ENCODE measurements around the gene ABCC10. TPM values are rescaled to one million over a fixed set of nuclear protein-coding genes. Genes with fewer than 3 reads are reported as not detected.

ABCC10 gene
- total and polyA plus RNA-seq, 7 donors, result 7.8 to 11.0 (median 9.8) TPM

DNA sequence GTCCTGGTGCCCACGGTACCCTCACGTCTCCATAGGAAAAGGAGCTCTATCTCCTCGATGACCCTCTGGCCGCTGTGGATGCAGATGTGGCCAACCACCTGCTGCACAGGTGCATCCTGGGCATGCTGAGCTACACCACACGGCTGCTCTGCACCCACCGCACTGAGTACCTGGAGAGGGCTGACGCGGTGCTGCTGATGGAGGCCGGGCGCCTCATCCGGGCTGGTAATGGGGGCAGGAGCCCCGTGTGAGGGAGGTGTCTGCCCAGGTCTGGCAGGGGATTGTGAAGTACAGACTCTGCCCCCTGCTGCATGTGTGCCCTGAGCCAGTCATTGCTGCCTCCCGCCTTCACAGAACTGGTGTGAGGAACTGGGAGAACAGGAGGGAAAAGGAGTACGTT lies 15.6 kb downstream of the ABCC10 start:
- H3K27ac ChIP-seq, result no peak overlapping the region
- ATAC-seq, result no peak
- intact Hi-C loops (cut with DNase I), result no loop called here
- no peaks in the 10 kb centered on the region for H3K9me3 ChIP-seq
- no peaks in the 10 kb centered on the region for H3K27me3 ChIP-seq (ENCODE audit: insufficient read depth in 3 of 3, low read length in 2 of 3)
- WGBS, 3 donors, result 89 to 91% (median 91%) methylated on average over 14 of the region's 14 CpGs
- DNase-seq, result no peak
- H3K4me1 ChIP-seq, result no peaks in the 10 kb centered on the region
- peaks cover 4 to 98% of the 10 kb centered on the region in 2 donors for H3K36me3 ChIP-seq (ENCODE audit: insufficient read depth in 1 of 2, low read depth in 1 of 2)
- TF ChIP-seq, protein P1, sequence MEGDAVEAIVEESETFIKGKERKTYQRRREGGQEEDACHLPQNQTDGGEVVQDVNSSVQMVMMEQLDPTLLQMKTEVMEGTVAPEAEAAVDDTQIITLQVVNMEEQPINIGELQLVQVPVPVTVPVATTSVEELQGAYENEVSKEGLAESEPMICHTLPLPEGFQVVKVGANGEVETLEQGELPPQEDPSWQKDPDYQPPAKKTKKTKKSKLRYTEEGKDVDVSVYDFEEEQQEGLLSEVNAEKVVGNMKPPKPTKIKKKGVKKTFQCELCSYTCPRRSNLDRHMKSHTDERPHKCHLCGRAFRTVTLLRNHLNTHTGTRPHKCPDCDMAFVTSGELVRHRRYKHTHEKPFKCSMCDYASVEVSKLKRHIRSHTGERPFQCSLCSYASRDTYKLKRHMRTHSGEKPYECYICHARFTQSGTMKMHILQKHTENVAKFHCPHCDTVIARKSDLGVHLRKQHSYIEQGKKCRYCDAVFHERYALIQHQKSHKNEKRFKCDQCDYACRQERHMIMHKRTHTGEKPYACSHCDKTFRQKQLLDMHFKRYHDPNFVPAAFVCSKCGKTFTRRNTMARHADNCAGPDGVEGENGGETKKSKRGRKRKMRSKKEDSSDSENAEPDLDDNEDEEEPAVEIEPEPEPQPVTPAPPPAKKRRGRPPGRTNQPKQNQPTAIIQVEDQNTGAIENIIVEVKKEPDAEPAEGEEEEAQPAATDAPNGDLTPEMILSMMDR (IDR thresholded peaks at IDR 0.05), result no peak
- no peak overlapping the region for H3K4me3 ChIP-seq

DNA sequence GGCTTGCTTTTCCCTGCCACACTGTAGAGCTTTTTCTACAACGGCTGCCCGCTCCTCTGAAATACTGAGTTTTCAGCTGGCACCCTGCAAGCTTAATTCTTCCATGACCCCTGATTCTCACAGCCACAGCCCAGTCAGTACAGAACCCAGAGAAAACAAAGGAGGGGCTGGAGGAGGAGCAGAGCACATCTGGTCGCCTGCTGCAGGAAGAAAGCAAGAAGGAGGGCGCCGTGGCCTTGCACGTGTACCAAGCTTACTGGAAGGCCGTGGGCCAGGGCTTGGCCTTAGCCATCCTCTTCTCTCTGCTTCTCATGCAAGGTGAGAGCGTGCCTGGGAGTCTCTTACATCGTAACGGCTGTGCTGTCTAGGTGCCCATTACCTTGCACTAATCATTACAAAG lies 16.7 kb downstream of the ABCC10 start:
- Histone ChIP-seq H3K9me3 (no peaks in the 10 kb centered on the region), H3K36me3 (ENCODE audit: insufficient read depth in 1 of 2, low read depth in 1 of 2) (peaks cover 6 to 98% of the 10 kb centered on the region in 2 donors), H3K27ac (no peak overlapping the region), H3K4me1 (no peaks in the 10 kb centered on the region), H3K27me3 (ENCODE audit: insufficient read depth in 3 of 3, low read length in 2 of 3) (no peaks in the 10 kb centered on the region), H3K4me3 (no peak overlapping the region)
- 87 to 90% (median 90%) methylated on average over 10 of the region's 10 CpGs for WGBS, 3 donors
- DNase-seq, result no peak
- TF ChIP-seq, protein P1 (IDR thresholded peaks at IDR 0.05), result no peak
- intact Hi-C loops (cut with DNase I), result no loop called here
- ATAC-seq, result no peak

DNA sequence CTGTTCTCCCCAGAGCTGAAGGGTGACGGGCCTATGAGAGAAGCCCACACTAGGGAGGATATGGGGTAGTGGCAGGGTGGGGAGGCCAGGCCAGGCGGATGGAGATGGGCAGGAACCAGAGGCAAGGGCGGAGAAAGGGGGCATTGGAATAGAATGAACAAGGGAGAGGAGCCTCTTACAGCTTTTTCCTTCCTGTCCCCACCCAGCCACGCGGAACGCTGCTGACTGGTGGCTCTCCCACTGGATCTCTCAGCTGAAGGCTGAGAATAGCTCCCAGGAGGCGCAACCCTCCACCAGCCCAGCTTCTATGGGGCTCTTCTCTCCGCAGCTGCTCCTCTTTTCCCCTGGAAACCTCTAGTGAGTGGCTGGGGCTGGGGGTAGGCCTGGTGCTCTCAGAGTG lies 17.2 kb downstream of the ABCC10 start:
- no peak for DNase-seq
- 83 to 91% (median 87%) methylated on average over 5 to 8 of the region's 8 CpGs for WGBS, 3 donors
- no peaks in the 10 kb centered on the region for H3K9me3 ChIP-seq

DNA sequence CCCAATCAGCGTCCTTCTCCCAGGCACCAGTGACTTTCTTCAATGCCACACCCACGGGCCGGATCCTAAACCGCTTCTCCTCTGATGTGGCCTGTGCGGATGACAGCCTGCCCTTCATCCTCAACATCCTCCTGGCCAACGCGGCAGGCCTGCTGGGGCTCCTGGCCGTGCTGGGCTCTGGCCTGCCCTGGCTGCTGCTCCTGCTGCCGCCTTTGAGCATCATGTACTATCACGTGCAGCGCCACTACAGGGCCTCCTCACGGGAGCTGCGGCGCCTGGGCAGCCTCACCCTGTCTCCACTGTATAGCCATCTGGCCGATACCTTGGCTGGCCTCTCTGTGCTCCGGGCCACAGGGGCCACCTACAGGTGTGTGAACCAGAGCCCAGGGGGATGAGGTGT lies 18.2 kb downstream of the ABCC10 start:
- Histone ChIP-seq H3K4me1 (no peaks in the 10 kb centered on the region), H3K36me3 (ENCODE audit: insufficient read depth in 1 of 2, low read depth in 1 of 2) (peaks cover 6 to 98% of the 10 kb centered on the region in 2 donors), H3K9me3 (no peaks in the 10 kb centered on the region), H3K27me3 (ENCODE audit: insufficient read depth in 3 of 3, low read length in 2 of 3) (no peaks in the 10 kb centered on the region), H3K27ac (no peak overlapping the region), H3K4me3 (no peak overlapping the region)
- DNase-seq (no peak), ATAC-seq (no peak)
- 86 to 90% (median 87%) methylated on average over 16 of the region's 16 CpGs for WGBS, 3 donors
- TF ChIP-seq, protein P1 (IDR thresholded peaks at IDR 0.05), result no peak
- intact Hi-C loops (cut with DNase I), result no loop called here

More for the DNA sequence above, 17.2 kb downstream of the ABCC10 start:
- TF ChIP-seq, protein P1 (IDR thresholded peaks at IDR 0.05), result no peak
- Histone ChIP-seq H3K27ac (no peak overlapping the region), H3K36me3 (ENCODE audit: insufficient read depth in 1 of 2, low read depth in 1 of 2) (peaks cover 6 to 98% of the 10 kb centered on the region in 2 donors), H3K27me3 (ENCODE audit: insufficient read depth in 3 of 3, low read length in 2 of 3) (no peaks in the 10 kb centered on the region), H3K4me1 (no peaks in the 10 kb centered on the region), H3K4me3 (no peak overlapping the region)
- intact Hi-C loops (cut with DNase I), result no loop called here
- no peak for ATAC-seq

DNA sequence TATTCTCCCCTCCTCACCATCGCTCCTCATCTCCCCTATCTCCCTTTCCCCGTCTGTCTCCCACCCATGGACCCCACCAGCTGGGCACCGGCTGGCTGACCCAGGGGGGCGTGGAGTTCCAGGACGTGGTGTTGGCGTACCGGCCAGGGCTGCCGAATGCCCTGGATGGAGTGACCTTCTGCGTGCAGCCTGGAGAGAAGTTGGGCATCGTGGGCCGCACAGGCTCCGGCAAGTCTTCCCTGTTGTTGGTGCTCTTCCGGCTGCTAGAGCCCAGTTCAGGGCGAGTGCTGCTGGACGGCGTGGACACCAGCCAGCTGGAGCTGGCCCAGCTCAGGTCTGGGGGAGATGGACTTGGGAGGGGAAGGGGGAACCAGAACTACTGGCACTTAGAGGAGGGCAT lies 20.3 kb downstream of the ABCC10 start:
- WGBS, 3 donors, result 92 to 93% (median 93%) methylated on average over 16 of the region's 16 CpGs
- Histone ChIP-seq H3K4me1 (no peaks in the 10 kb centered on the region), H3K27me3 (ENCODE audit: insufficient read depth in 3 of 3, low read length in 2 of 3) (no peaks in the 10 kb centered on the region), H3K27ac (no peak overlapping the region), H3K4me3 (no peak overlapping the region), H3K9me3 (no peaks in the 10 kb centered on the region), H3K36me3 (ENCODE audit: insufficient read depth in 1 of 2, low read depth in 1 of 2) (peaks cover 11 to 98% of the 10 kb centered on the region in 2 donors)
- intact Hi-C loops (cut with DNase I), result no loop called here
- no peak for ATAC-seq
- TF ChIP-seq, protein P1 (IDR thresholded peaks at IDR 0.05), result no peak
- DNase-seq, result no peak
